ENCODE measurements around the gene PBLD.

PBLD gene

DNA sequence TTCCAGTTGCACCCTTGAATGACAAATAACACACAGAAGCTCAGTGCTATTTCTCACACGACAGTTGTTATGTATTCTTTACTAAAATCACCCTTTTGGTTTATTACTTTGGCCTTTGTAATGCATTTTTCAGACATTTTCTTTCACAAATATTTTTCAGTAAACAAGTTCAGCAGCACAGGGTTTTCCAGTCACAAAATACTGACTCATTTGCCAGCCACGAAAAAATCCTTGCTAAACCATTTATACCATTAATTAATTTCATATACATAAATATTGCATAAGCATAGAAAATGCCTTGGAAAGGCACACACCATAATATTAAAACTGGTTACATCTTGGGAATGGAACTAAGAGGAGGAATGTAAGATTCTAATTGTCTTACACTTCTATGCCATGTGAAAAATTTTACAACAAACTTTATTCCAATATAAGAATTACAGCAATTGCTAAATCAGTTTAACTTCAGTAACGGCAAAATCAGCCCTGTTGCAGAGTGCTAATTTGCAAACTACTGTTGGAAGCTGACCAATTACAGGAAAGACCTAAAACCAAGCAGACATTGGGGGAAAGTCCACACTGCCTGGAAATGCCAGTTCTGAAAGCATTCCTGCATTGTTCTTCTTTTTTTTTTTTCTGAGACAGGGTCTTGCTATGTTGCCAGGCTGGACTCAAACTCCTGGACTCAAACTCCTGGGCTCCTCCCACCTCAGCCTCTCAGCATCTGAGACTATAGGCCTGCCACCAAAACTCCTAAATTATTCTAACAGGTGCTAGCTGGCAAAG, 31.6 kb upstream of the PBLD start:
- ATAC-seq (ENCODE audit: low read depth) (no peak), DNase-seq (ENCODE audit: low spot score) (no peak)
- no peak for TF ChIP-seq CTCF (IDR thresholded peaks at IDR 0.05; ENCODE audit: poor library complexity, severe bottlenecking)
- no peaks in the 10 kb centered on the region for H3K9me3 ChIP-seq (ENCODE audit: severe bottlenecking)
- H3K27ac ChIP-seq (ENCODE audit: poor library complexity, severe bottlenecking): no peak overlapping the region
- peaks cover 56% of the 10 kb centered on the region for H3K36me3 ChIP-seq (ENCODE audit: low read depth)
- no peaks in the 10 kb centered on the region for H3K27me3 ChIP-seq (ENCODE audit: insufficient read depth, poor library complexity, severe bottlenecking)
- no peak overlapping the region for H3K4me3 ChIP-seq (ENCODE audit: severe bottlenecking)
- no peaks in the 10 kb centered on the region for H3K4me1 ChIP-seq (ENCODE audit: insufficient read depth, poor library complexity, severe bottlenecking)

DNA sequence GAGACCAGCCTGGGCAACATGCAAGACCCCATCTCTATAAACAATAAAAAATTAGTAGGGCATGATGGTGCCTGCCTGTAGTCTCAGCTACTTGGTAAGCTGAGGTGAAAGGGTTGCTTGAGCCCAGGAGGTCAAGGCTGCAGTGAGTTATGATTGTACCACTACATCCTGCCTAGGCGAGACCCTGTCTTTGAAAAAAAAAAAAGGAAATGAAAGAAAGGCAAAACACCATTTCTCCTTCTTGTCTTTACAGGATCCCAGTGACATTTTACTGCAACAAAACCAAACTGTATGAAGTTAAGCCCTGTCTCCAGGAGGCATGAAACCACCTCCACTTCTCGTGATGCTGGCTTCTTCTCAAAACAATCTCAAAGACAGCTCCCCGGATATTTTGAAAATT, 29.9 kb upstream of the PBLD start:
- Histone ChIP-seq H3K36me3 (ENCODE audit: low read depth) (peaks cover 68% of the 10 kb centered on the region), H3K27me3 (ENCODE audit: insufficient read depth, poor library complexity, severe bottlenecking) (no peaks in the 10 kb centered on the region), H3K9me3 (ENCODE audit: severe bottlenecking) (no peaks in the 10 kb centered on the region), H3K4me1 (ENCODE audit: insufficient read depth, poor library complexity, severe bottlenecking) (no peaks in the 10 kb centered on the region), H3K27ac (ENCODE audit: poor library complexity, severe bottlenecking) (no peak overlapping the region), H3K4me3 (ENCODE audit: severe bottlenecking) (no peak overlapping the region)
- no peak for ATAC-seq (ENCODE audit: low read depth)
- DNase-seq (ENCODE audit: low spot score): no peak
- TF ChIP-seq CTCF (IDR thresholded peaks at IDR 0.05; ENCODE audit: poor library complexity, severe bottlenecking): no peak

GRCh38 chr10:68359189-68359588, 26.5 kb upstream of the PBLD start:
- DNase-seq (ENCODE audit: low spot score) (no peak), ATAC-seq (ENCODE audit: low read depth) (no peak)
- H3K9me3 ChIP-seq (ENCODE audit: severe bottlenecking): no peaks in the 10 kb centered on the region
- TF ChIP-seq CTCF (IDR thresholded peaks at IDR 0.05; ENCODE audit: poor library complexity, severe bottlenecking): no peak
- peaks cover 73% of the 10 kb centered on the region for H3K36me3 ChIP-seq (ENCODE audit: low read depth)
- H3K4me3 ChIP-seq (ENCODE audit: severe bottlenecking): no peak overlapping the region
- no peaks in the 10 kb centered on the region for H3K27me3 ChIP-seq (ENCODE audit: insufficient read depth, poor library complexity, severe bottlenecking)
- no peaks in the 10 kb centered on the region for H3K4me1 ChIP-seq (ENCODE audit: insufficient read depth, poor library complexity, severe bottlenecking)
- H3K27ac ChIP-seq (ENCODE audit: poor library complexity, severe bottlenecking): no peak overlapping the region

DNA sequence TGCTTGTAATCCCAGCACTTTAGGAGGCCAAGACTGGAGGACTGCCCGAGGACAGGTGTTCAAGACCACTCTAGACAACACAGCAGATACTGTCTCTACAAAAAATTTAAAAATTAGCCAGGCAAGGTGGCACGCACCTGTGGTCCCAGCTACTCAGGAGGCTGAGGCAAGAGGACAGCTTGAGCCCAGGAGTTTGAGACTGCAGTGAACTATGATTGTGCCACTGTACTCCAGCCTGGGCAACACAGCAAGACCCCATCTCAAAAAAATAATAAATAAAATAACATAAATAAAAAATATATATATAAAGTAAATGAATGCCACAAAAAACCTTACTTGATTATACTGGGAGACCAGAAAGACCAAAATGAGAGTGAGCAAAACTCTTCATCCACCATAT, 20.8 kb upstream of the PBLD start:
- H3K27me3 ChIP-seq (ENCODE audit: insufficient read depth, poor library complexity, severe bottlenecking): no peaks in the 10 kb centered on the region
- DNase-seq (ENCODE audit: low spot score): no peak
- no peak for TF ChIP-seq CTCF (IDR thresholded peaks at IDR 0.05; ENCODE audit: poor library complexity, severe bottlenecking)
- H3K4me3 ChIP-seq (ENCODE audit: severe bottlenecking): no peak overlapping the region
- ATAC-seq (ENCODE audit: low read depth): no peak
- H3K36me3 ChIP-seq (ENCODE audit: low read depth): peaks cover 61% of the 10 kb centered on the region
- no peaks in the 10 kb centered on the region for H3K4me1 ChIP-seq (ENCODE audit: insufficient read depth, poor library complexity, severe bottlenecking)
- no peak overlapping the region for H3K27ac ChIP-seq (ENCODE audit: poor library complexity, severe bottlenecking)
- no peaks in the 10 kb centered on the region for H3K9me3 ChIP-seq (ENCODE audit: severe bottlenecking)

DNA sequence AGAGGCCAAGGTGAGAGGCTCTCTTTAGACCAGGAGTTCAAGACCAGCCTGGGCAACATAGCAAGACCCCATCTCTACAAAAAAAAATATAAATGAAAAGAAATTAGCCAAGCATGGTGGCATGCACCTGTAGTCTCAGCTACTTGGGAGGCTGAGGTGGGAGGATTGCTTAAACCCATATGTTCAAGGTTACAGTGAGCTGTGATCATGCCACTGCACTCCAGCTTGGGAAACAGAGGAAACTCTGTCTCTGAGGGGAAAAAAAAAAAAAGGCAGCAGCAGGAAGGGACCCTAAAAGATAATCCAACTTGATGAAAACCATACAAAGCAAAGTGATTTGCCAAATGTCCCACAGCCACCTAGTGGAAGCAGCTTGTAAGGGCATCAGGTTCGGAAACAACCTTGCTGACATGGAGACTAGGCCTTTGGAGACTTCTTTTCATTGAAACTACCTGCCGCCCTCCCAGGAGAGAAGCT, 15.6 kb upstream of the PBLD start:
- Histone ChIP-seq H3K27me3 (ENCODE audit: insufficient read depth, poor library complexity, severe bottlenecking) (no peaks in the 10 kb centered on the region), H3K9me3 (ENCODE audit: severe bottlenecking) (no peaks in the 10 kb centered on the region), H3K4me3 (ENCODE audit: severe bottlenecking) (no peak overlapping the region), H3K27ac (ENCODE audit: poor library complexity, severe bottlenecking) (no peak overlapping the region), H3K4me1 (ENCODE audit: insufficient read depth, poor library complexity, severe bottlenecking) (no peaks in the 10 kb centered on the region), H3K36me3 (ENCODE audit: low read depth) (peaks cover 62% of the 10 kb centered on the region)
- no peak for DNase-seq (ENCODE audit: low spot score)
- peak; percentile 68 for TF ChIP-seq CTCF (IDR thresholded peaks at IDR 0.05; ENCODE audit: poor library complexity, severe bottlenecking)
- ATAC-seq (ENCODE audit: low read depth): peak; percentile 54; the same call in 2 of the 3 replicates
